B cell (primary cell): ENCODE data around the gene PPP1R14C. TPM values are rescaled to one million over a fixed set of nuclear protein-coding genes. Genes with fewer than 3 reads are reported as not detected.

Experiments
- ATAC-seq: fragments of 200-7000 bp; cut with Tn5 transposase; one replicate; pipeline ENCODE4 v1.10.0; 2021; ENCODE audit warnings: low read depth, mild to moderate bottlenecking, moderate number of reproducible peaks, moderate library complexity
- CTCF ChIA-PET: fragments of 350-600 bp; sonication (Branson Sonifier 250); formaldehyde crosslinking; loops from one replicate; lab custom pipeline; 2021; ENCODE audit warnings: antibody characterized with exemption, inconsistent platforms; lab: Charles Lee
- POLR2A ChIA-PET: fragments of 350-600 bp; sonication (Branson Sonifier 250); formaldehyde crosslinking; loops from one replicate; lab custom pipeline; 2021; ENCODE audit warnings: antibody characterized with exemption; lab: Charles Lee
- DNase-seq: peaks from one replicate; pipeline ENCODE4 v3.0.0; 2013
- H2AFZ ChIP-seq: 2 replicates; pipeline ENCODE4 v1.6.1; 2012; ENCODE audit warnings: mild to moderate bottlenecking, low read depth, low read length; ENCODE audit not compliant: insufficient read depth, poor library complexity, severe bottlenecking
- H3K27ac ChIP-seq, 2 donors: 1 replicate in 1 of 2; 2 replicates in 1 of 2; pipeline ENCODE4 v1.5.1; 2012 to 2013; ENCODE audit warnings: low read length in 2 of 2, mild to moderate bottlenecking in 2 of 2, moderate library complexity in 1 of 2
- H3K27me3 ChIP-seq, 4 experiments: fragments of 200-600 bp in 1 of 4; sonication (generic) in 1 of 4; replicated peaks in 1 of 4; 1 replicate in 2 of 4; 2 replicates in 2 of 4; pipeline versions ENCODE4 v1.6.1 to v1.7.0; 2013 to 2016; ENCODE audit warnings: low read length in 3 of 4, mild to moderate bottlenecking in 2 of 4, mixed read lengths in 1 of 4, moderate library complexity in 1 of 4; ENCODE audit not compliant: insufficient read depth in 4 of 4, control insufficient read depth in 3 of 4; ENCODE audit errors: control extremely low read depth in 1 of 4
- H3K36me3 ChIP-seq, 2 experiments: replicated peaks in 1 of 2; 1 replicate in 1 of 2; 2 replicates in 1 of 2; pipeline versions ENCODE4 v1.6.1 to v1.7.1; 2013; ENCODE audit warnings: low read length in 1 of 2; ENCODE audit not compliant: insufficient read depth in 2 of 2, control insufficient read depth in 1 of 2; ENCODE audit errors: control extremely low read depth in 1 of 2, extremely low read depth in 1 of 2
- H3K4me1 ChIP-seq, 2 donors: fragments of 200-600 bp in 1 of 2; sonication (generic) in 1 of 2; 1 replicate in 1 of 2; 2 replicates in 1 of 2; pipeline versions ENCODE4 v1.5.1 to v1.6.1; 2013 to 2017; ENCODE audit warnings: low read length in 2 of 2; ENCODE audit not compliant: control insufficient read depth in 2 of 2, insufficient read depth in 2 of 2
- H3K4me2 ChIP-seq: replicated peaks from 2 replicates; pipeline ENCODE3; 2012; ENCODE audit warnings: mild to moderate bottlenecking, low read depth, low read length; ENCODE audit not compliant: poor library complexity, severe bottlenecking
- H3K4me3 ChIP-seq, 5 experiments: fragments of 200-600 bp in 1 of 5; sonication (generic) in 1 of 5; 1 replicate in 3 of 5; 2 replicates in 2 of 5; pipeline versions ENCODE4 v1.5.1 to v1.7.0; 2011 to 2016; ENCODE audit warnings: low read length in 4 of 5, mild to moderate bottlenecking in 4 of 5, low read depth in 2 of 5, control low read depth in 1 of 5, moderate library complexity in 1 of 5; ENCODE audit not compliant: insufficient read depth in 1 of 5; ENCODE audit errors: control extremely low read depth in 1 of 5, extremely low read depth in 1 of 5
- H3K79me2 ChIP-seq: fragments of 200-600 bp; sonication (generic); one replicate; pipeline ENCODE4 v1.6.0; 2016; ENCODE audit warnings: low read length; ENCODE audit not compliant: control insufficient read depth, insufficient read depth
- H3K9ac ChIP-seq: fragments of 200-600 bp; sonication (generic); 2 replicates; pipeline ENCODE4 v1.6.1; 2017; ENCODE audit warnings: mild to moderate bottlenecking, low read length, moderate library complexity
- H3K9me3 ChIP-seq, 3 donors: one replicate each; pipeline versions ENCODE4 v1.6.1 to v1.7.1; 2013; ENCODE audit warnings: low read length in 2 of 3; ENCODE audit not compliant: control insufficient read depth in 2 of 3, insufficient read depth in 1 of 3; ENCODE audit errors: control extremely low read depth in 1 of 3
- H4K20me1 ChIP-seq: 2 replicates; pipeline ENCODE4 v1.6.0; 2012; ENCODE audit warnings: mild to moderate bottlenecking, low read length; ENCODE audit not compliant: insufficient read depth, control insufficient read depth, poor library complexity, severe bottlenecking
- H3K27ac Mint-ChIP-seq: one replicate; pipeline ENCODE4 v1.8.0; 2021; ENCODE audit warnings: mixed read lengths
- H3K27me3 Mint-ChIP-seq: one replicate; pipeline ENCODE4 v1.8.0; 2021; ENCODE audit warnings: mixed read lengths
- H3K4me1 Mint-ChIP-seq: one replicate; pipeline ENCODE4 v1.8.0; 2021; ENCODE audit warnings: mixed read lengths
- H3K4me3 Mint-ChIP-seq: one replicate; pipeline ENCODE4 v1.8.0; 2021; ENCODE audit warnings: mixed read lengths
- H3K9me3 Mint-ChIP-seq: one replicate; pipeline ENCODE4 v1.8.0; 2022; ENCODE audit warnings: mixed read lengths; ENCODE audit not compliant: insufficient read depth
- EZH2 ChIP-seq: IDR thresholded peaks from 2 replicates; pipeline ENCODE4 v1.6.1; 2012; ENCODE audit warnings: borderline replicate concordance, low read depth, mild to moderate bottlenecking, moderate library complexity, low read length; ENCODE audit not compliant: insufficient read depth, poor library complexity, severe bottlenecking
- WGBS: methylation state at CpG from one replicate; pipeline ENCODE4 v1.1.5; 2013; ENCODE audit warnings: missing lambda C conversion rate; ENCODE audit not compliant: insufficient coverage; 5-methylcytosine and 5-hydroxymethylcytosine counted together
- intact Hi-C: fragments of 100-400 bp; cut with micrococcal nuclease; formaldehyde crosslinking; loops from one replicate; pipeline ENCODE4 v1.10.0; 2022
- polyA plus RNA-seq: library from polyadenylated mRNA; depleted of rRNA; stranded (reverse); fragments of >200 nt; gene quantifications from 2 replicates; pipeline ENCODE4 v1.2.3, GENCODE V29; 2012
- total RNA-seq, 2 donors: library from RNA; stranded (reverse); fragments of 120-200 nt in 1 of 2; gene quantifications; 1 replicate in 1 of 2; 2 replicates in 1 of 2; pipeline versions ENCODE4 v1.2.3 to v1.2.4, GENCODE V29; 2013 to 2022
- TF ChIP-seq, protein P1 (sequence below): fragments of 200-600 bp; IDR thresholded peaks from one replicate; pipeline ENCODE4 v1.8.0; 2022; ENCODE audit warnings: antibody characterized with exemption, mild to moderate bottlenecking

Gene PPP1R14C
- total and polyA plus RNA-seq, 2 donors (not counting 1 experiment from before 2014, with no cell fraction given), result not detected

GRCh38 chr6:150233843-150234269 lies 91.0 kb downstream of the PPP1R14C start:
- H3K9me3 Mint-ChIP-seq, result peaks cover 3% of the 10 kb centered on the region
- H3K9ac ChIP-seq, result no peak overlapping the region
- H3K27ac Mint-ChIP-seq, result no peak overlapping the region
- H3K27ac ChIP-seq, result no peak overlapping the region
- peaks cover 39% of the 10 kb centered on the region for H3K27me3 Mint-ChIP-seq
- peaks cover 0 to 5% (median 4%) of the 10 kb centered on the region in 3 donors for H3K9me3 ChIP-seq
- DNase-seq, result no peak
- POLR2A ChIA-PET, result interaction anchor here (0.7 kb wide), 1 partner anchor 147 kb away, joined by 8 read pairs; no protein-coding TSS in a partner anchor
- no peak overlapping the region for H3K4me2 ChIP-seq
- 100% methylated on average over 1 of the region's 5 CpGs for WGBS
- no peaks in the 10 kb centered on the region for H3K4me1 ChIP-seq
- peaks cover 4% of the 10 kb centered on the region for H3K4me1 Mint-ChIP-seq
- TF ChIP-seq, protein P1, sequence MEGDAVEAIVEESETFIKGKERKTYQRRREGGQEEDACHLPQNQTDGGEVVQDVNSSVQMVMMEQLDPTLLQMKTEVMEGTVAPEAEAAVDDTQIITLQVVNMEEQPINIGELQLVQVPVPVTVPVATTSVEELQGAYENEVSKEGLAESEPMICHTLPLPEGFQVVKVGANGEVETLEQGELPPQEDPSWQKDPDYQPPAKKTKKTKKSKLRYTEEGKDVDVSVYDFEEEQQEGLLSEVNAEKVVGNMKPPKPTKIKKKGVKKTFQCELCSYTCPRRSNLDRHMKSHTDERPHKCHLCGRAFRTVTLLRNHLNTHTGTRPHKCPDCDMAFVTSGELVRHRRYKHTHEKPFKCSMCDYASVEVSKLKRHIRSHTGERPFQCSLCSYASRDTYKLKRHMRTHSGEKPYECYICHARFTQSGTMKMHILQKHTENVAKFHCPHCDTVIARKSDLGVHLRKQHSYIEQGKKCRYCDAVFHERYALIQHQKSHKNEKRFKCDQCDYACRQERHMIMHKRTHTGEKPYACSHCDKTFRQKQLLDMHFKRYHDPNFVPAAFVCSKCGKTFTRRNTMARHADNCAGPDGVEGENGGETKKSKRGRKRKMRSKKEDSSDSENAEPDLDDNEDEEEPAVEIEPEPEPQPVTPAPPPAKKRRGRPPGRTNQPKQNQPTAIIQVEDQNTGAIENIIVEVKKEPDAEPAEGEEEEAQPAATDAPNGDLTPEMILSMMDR, result no peak
- no peak for TF ChIP-seq EZH2
- H2AFZ ChIP-seq, result no peak overlapping the region
- no peak for ATAC-seq
- H3K4me3 ChIP-seq, result no peak overlapping the region
- H4K20me1 ChIP-seq, result no peaks in the 10 kb centered on the region
- peaks cover 0 to 5% (median 0%) of the 10 kb centered on the region in 4 experiments for H3K27me3 ChIP-seq
- no peaks in the 10 kb centered on the region for H3K36me3 ChIP-seq
- no peak overlapping the region for H3K4me3 Mint-ChIP-seq
- CTCF ChIA-PET, result no interaction called here
- H3K79me2 ChIP-seq, result no peaks in the 10 kb centered on the region
- intact Hi-C loops, result no loop called here

DNA sequence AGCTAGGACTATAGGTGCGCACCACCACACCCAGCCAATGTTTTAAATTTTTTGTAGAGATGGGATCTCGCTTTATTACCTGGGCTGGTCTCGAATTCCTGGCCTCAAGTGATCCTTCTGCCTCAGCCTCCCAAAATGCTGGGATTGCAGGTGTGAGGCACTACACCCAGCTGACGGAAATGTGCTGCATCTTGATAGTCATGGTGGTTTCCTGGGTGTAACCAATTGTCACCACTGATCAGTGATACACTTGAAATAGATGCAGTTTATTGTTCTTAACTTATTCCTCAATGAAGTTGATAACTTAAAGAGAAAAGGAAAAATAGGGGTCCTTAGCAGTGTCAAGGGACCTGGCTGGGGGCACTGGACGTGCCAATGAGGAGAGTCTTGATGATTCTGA lies 92.4 kb downstream of the PPP1R14C start:
- H3K9ac ChIP-seq, result no peak overlapping the region
- no peaks in the 10 kb centered on the region for H3K79me2 ChIP-seq
- ChIA-PET POLR2A (no interaction called here), CTCF (interaction anchor here (0.6 kb wide), 1 partner anchor 178 kb away, joined by 3 read pairs; no protein-coding TSS in a partner anchor)
- intact Hi-C loops, result no loop called here
- no peak overlapping the region for H3K4me2 ChIP-seq
- no peaks in the 10 kb centered on the region for H3K4me1 ChIP-seq
- H3K27ac ChIP-seq, result no peak overlapping the region
- 59% methylated on average over 3 of the region's 5 CpGs for WGBS
- ATAC-seq (no peak), DNase-seq (no peak)
- H3K9me3 Mint-ChIP-seq, result peaks cover 3% of the 10 kb centered on the region
- no peak overlapping the region for H3K4me3 ChIP-seq
- no peak overlapping the region for H3K27ac Mint-ChIP-seq
- H3K4me1 Mint-ChIP-seq, result peaks cover 4% of the 10 kb centered on the region
- peaks cover 33% of the 10 kb centered on the region for H3K27me3 Mint-ChIP-seq
- TF ChIP-seq EZH2, result no peak
- TF ChIP-seq, protein P1, result no peak
- no peaks in the 10 kb centered on the region for H3K36me3 ChIP-seq
- H4K20me1 ChIP-seq, result no peaks in the 10 kb centered on the region
- H2AFZ ChIP-seq, result no peak overlapping the region
- H3K4me3 Mint-ChIP-seq, result no peak overlapping the region
- H3K9me3 ChIP-seq, result peaks cover 0 to 11% (median 4%) of the 10 kb centered on the region in 3 donors
- H3K27me3 ChIP-seq, result peaks cover 0 to 5% (median 0%) of the 10 kb centered on the region in 4 experiments
